GM12872 (cell line): Measurements from ENCODE around the gene AMPD2.

Experiments used
- TF ChIP-seq, protein P1 (sequence below): IDR thresholded peaks from 3 replicates; pipeline ENCODE4 v1.5.1; 2011; ENCODE audit warnings: low read depth, mild to moderate bottlenecking, low read length, moderate library complexity; ENCODE audit not compliant: insufficient read depth

AMPD2 gene

DNA sequence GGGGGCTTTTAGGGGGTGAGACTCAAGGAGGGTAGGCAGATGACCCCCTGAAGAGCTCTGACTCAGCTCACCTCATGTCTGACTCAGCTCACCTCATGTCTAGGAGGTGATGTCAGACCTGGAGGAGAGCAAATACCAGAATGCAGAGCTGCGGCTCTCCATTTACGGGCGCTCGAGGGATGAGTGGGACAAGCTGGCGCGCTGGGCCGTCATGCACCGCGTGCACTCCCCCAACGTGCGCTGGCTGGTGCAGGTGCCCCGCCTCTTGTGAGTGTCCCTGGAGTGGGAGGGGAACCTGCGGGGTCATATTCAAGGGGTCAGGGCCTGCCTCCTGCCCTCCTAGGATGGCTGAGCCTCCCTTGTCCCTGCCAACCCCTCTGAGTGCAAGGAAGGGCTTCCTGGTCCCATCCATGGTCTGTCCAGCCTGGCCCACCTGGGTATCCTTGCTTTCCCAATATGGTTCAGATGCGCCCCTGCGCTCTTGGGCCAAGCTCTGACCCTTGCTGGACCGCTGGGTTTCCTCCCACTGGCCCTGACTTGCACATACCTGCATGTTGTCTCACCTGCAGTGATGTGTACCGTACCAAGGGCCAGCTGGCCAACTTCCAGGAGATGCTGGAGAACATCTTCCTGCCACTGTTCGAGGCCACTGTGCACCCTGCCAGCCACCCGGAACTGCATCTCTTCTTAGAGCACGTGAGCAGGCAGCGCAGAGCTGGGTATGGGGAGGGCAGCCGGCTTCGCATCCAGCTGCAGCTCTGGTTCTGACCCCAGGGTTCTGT lies 9.1 kb downstream of the AMPD2 start:
- TF ChIP-seq, protein P1, sequence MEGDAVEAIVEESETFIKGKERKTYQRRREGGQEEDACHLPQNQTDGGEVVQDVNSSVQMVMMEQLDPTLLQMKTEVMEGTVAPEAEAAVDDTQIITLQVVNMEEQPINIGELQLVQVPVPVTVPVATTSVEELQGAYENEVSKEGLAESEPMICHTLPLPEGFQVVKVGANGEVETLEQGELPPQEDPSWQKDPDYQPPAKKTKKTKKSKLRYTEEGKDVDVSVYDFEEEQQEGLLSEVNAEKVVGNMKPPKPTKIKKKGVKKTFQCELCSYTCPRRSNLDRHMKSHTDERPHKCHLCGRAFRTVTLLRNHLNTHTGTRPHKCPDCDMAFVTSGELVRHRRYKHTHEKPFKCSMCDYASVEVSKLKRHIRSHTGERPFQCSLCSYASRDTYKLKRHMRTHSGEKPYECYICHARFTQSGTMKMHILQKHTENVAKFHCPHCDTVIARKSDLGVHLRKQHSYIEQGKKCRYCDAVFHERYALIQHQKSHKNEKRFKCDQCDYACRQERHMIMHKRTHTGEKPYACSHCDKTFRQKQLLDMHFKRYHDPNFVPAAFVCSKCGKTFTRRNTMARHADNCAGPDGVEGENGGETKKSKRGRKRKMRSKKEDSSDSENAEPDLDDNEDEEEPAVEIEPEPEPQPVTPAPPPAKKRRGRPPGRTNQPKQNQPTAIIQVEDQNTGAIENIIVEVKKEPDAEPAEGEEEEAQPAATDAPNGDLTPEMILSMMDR = no peak

DNA sequence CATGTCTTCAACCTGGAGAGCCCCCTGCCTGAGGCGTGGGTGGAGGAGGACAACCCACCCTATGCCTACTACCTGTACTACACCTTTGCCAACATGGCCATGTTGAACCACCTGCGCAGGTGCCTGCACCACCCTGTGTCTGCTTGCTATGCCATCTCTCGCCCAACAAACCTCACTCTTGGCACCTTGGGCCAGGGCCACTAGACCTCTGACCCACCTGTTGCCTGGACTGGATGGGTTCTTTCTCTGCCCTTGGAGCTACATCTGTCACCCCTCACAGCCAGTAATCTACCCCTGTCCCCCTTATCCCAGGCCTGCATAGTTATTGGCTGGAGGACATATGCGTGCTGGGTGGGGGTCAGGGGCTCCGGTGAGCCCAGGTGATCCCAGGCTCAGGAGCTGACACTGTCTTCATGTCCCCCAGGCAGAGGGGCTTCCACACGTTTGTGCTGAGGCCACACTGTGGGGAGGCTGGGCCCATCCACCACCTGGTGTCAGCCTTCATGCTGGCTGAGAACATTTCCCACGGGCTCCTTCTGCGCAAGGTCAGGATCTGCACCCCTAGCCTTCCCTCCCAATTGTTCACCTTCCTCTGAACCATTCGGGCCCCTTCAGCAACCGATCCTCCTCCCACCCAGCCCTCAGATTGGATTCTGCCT lies 9.9 kb downstream of the AMPD2 start:
- TF ChIP-seq, protein P1 = no peak

DNA sequence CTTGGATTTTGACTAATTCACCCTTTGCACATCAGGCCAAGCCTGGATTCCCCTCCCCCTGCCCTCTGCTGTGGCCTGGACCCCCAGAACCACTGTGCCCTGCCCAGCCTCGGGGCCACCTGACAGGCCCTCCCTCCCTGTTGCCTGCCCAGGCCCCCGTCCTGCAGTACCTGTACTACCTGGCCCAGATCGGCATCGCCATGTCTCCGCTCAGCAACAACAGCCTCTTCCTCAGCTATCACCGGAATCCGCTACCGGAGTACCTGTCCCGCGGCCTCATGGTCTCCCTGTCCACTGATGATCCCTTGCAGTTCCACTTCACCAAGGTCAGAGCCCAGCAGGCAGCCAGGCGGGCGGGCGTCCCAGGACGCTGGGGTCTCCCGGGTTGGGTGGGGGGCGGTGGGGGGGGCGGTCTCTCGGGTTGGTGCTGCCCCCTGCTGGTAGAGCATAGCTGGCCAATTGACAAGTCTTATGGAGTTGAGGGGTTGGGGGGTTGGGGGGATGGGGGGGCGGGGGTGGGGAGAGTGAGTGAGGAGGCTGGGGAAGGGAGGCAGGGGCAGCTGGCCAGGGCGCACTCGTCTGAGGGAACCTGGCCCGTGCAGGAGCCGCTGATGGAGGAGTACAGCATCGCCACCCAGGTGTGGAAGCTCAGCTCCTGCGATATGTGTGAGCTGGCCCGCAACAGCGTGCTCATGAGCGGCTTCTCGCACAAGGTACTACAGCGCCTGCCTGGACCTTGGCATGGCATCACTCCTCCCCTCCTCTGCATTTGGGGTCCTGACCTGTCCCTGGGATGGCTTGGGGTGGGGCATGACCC lies 10.7 kb downstream of the AMPD2 start:
- TF ChIP-seq, protein P1 = no peak; the same call in 2 of the 3 replicates

DNA sequence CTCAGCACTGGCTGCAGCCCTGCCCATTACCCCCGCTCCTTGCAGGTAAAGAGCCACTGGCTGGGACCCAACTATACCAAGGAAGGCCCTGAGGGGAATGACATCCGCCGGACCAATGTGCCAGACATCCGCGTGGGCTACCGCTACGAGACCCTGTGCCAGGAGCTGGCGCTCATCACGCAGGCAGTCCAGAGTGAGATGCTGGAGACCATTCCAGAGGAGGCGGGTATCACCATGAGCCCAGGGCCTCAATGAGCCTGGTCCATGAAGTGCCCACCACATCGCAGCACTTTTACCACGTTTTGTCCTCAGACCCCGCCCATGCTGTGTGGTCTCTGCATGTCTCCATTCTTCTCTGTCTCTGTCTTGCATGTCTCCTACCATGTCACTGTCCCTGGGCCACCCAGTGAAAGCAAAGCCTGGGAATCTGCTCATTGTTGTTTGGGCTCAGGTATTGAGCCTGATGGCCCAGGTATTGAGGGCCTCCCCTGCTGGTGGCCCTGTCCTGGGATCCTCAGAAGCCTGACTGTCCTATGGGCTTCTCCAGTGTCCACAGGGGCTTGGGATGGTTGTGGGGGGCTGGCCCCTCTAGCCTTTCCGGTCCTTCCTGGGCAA lies 11.4 kb downstream of the AMPD2 start:
- TF ChIP-seq, protein P1 = no peak

DNA sequence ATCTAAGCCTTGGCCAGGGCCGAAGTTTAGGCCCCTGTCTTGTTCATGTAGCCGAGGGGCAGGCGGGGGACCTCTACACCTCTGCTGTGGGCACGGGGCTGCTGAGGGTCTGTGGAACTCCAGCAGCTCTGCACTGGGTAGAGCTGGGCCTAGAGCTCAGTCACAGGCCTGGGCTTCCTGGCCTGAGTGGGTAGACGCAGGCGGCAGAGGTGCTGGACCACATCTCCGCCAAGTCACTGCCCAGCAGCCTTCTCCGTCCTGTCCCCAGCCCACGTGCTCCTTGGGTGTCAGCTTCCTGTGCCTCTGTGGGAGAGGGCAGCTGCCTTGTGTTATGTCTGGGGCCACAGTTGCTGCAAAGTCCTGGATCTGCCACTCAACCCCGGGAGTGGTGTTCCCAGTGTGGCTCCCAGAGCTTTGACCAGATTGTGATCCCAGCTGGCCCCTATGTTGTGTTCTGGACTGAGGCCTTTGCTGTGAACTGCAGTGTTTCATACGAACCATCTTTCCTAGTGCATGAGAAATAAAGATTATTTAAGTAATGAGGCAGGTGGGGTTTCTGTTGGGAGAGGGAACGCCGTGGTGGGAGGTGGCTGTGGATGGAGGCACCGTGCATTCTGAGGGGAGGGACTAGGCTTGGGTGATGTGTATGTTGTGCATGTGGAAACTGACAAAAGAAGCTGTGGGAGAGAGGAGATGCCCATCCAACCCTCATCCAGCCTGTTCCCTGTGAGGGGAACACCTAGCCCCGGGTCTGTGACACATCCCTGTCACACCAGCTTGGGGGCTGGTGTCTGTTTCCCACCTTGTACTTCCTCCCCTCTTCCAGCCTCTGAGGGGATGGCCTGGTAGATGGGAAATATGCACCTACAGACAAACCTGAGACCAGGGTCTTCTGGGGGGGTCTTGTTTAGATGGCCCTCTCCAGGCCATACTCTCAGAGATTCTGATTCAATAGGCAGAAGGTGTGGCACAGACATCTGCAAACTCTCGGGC lies 12.2 kb downstream of the AMPD2 start:
- TF ChIP-seq, protein P1 = no peak

DNA sequence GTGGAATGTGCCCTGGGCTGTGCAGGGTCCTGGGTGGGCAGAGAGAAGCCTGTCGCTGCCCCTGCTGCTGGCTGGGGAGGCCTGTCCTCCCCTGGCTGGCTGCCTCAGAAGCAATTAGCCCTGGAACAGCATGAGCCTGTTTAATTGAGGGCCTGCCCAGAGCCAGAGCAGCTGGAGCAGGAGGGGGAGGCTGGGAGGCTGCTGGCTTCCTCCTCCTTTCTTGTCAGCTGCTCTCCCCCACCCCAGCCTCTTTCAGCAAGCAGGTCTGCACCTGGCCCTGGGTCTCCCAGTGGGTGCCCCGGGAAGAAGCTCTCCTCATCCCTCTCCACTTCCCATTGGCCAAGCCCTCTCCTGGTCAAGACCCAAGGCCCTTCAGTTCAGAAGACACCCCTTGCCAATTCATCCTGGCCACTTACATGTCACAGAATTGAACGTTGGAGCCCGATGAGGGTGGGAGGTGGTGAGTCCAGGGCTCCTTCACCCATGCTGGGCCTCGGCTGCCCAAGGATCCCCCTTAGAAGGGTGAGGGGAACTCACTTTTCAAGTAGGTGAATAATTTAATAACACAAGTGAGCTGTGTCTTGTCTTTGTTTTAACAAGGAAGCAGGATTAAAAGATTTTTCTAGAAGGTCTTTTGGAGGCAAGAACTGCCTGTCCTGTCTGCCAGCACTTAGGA lies 13.2 kb downstream of the AMPD2 start:
- TF ChIP-seq, protein P1 = no peak
